HepG2 (cell line): Measurements from ENCODE around the gene FBXL7.

Experiments
- NFRKB ChIP-seq: fragments of 450-650 bp; IDR thresholded peaks from 2 replicates; pipeline ENCODE4 v1.6.1; 2017
- RARA ChIP-seq: IDR thresholded peaks from 2 replicates; pipeline ENCODE4 v1.6.1; 2016; ENCODE audit warnings: missing genetic modification reagents, missing compliant biosample characterization
- TF ChIP-seq, protein P1 (sequence below), 2 experiments: IDR thresholded peaks; 2 replicates each; pipeline ENCODE4 v1.6.1; 2011 to 2012; ENCODE audit warnings: low read length in 2 of 2, borderline replicate concordance in 1 of 2, low read depth in 1 of 2, mild to moderate bottlenecking in 1 of 2, moderate library complexity in 1 of 2

- TF ChIP-seq, protein P1, sequence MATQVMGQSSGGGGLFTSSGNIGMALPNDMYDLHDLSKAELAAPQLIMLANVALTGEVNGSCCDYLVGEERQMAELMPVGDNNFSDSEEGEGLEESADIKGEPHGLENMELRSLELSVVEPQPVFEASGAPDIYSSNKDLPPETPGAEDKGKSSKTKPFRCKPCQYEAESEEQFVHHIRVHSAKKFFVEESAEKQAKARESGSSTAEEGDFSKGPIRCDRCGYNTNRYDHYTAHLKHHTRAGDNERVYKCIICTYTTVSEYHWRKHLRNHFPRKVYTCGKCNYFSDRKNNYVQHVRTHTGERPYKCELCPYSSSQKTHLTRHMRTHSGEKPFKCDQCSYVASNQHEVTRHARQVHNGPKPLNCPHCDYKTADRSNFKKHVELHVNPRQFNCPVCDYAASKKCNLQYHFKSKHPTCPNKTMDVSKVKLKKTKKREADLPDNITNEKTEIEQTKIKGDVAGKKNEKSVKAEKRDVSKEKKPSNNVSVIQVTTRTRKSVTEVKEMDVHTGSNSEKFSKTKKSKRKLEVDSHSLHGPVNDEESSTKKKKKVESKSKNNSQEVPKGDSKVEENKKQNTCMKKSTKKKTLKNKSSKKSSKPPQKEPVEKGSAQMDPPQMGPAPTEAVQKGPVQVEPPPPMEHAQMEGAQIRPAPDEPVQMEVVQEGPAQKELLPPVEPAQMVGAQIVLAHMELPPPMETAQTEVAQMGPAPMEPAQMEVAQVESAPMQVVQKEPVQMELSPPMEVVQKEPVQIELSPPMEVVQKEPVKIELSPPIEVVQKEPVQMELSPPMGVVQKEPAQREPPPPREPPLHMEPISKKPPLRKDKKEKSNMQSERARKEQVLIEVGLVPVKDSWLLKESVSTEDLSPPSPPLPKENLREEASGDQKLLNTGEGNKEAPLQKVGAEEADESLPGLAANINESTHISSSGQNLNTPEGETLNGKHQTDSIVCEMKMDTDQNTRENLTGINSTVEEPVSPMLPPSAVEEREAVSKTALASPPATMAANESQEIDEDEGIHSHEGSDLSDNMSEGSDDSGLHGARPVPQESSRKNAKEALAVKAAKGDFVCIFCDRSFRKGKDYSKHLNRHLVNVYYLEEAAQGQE (IDR thresholded peaks at IDR 0.05; ENCODE audit: borderline replicate concordance in 1 of 2, low read depth in 1 of 2, low read length in 2 of 2) = no peak
- TF ChIP-seq NFRKB = no peak
- TF ChIP-seq RARA (CRISPR knock-in tag) = no peak
Measured at GRCh38 chr5:15728811-15729210, 228.8 kb downstream of the FBXL7 start.
